ENCODE measurements around the gene PSTPIP1. TPM values are rescaled to one million over a fixed set of nuclear protein-coding genes. Genes with fewer than 3 reads are reported as not detected.

Gene PSTPIP1
- total RNA-seq, 1 experiment from 2014 or later = not detected

DNA sequence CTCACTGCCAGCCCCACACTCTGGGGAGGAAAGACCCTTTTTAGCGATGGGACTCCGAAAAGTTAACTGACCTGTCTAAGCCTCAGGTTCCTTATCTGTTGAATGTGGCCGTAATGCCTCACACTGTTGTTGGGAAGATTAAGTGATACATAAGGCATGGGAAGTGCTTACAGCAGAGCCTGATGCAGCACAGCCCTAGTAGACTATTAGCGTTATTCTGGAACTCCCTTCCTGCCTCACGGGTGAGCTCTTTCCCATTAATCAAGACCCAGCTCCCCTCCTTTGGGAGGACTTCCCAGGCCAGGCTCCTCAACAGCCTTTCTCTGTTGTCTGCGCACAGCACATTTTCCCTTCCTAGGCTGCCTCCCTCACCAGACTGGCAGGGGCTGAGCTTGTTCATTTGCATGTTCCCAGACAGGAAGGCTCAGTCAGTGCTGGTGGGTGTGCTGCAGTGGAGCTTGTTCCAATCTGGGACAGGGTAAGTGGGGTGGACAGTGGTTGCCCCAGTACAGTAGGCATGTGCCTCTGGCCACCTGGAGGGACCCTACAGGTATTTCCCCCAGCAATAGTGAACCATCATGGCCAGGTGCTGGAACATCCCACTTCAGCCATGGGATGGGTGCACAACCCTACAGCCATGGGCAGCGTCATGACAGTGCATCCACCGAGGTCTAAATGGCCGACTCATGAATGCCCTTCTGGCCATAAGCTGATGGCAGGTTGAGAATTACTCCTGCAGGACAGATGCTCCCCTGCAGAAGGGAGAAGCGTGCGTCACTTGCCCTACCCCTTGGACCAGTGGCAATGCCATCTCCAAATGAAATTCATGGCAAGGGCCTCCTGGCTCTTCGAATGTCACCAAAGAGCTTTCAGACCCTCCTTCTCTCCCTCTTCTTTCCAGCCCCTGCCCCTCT, 5.8 kb upstream of the PSTPIP1 start:
- POLR2A ChIA-PET (ENCODE audit: unreplicated experiment) = interaction anchor here (0.6 kb wide), 1 partner anchor 9 kb away, joined by 6 read pairs; no protein-coding TSS in a partner anchor
- Histone ChIP-seq H3K4me1 (ENCODE audit: insufficient read depth, low read length) (no peaks in the 10 kb centered on the region), H3K9me3 (ENCODE audit: low read length) (no peaks in the 10 kb centered on the region), H3K27me3 (ENCODE audit: low read length) (no peaks in the 10 kb centered on the region), H3K36me3 (ENCODE audit: low read depth, low read length) (no peaks in the 10 kb centered on the region), H3K9ac (ENCODE audit: low read length) (no peak overlapping the region), H4K20me1 (ENCODE audit: low read length) (no peaks in the 10 kb centered on the region), H3K27ac (ENCODE audit: low read length) (no peak overlapping the region), H3F3A (ENCODE audit: low read length, unreplicated experiment) (no peaks in the 10 kb centered on the region), H3K4me3 (ENCODE audit: low read length) (no peak overlapping the region), H3K9me2 (replicated peaks; ENCODE audit: low read length) (no peaks in the 10 kb centered on the region), H2AFZ (ENCODE audit: low read length) (no peak overlapping the region), H3K79me2 (ENCODE audit: low read length) (no peaks in the 10 kb centered on the region), H3K4me2 (ENCODE audit: low read length) (no peak overlapping the region)
- no peak for ATAC-seq
- intact Hi-C loops (cut with micrococcal nuclease) = no loop called here
- TF ChIP-seq, protein P1, sequence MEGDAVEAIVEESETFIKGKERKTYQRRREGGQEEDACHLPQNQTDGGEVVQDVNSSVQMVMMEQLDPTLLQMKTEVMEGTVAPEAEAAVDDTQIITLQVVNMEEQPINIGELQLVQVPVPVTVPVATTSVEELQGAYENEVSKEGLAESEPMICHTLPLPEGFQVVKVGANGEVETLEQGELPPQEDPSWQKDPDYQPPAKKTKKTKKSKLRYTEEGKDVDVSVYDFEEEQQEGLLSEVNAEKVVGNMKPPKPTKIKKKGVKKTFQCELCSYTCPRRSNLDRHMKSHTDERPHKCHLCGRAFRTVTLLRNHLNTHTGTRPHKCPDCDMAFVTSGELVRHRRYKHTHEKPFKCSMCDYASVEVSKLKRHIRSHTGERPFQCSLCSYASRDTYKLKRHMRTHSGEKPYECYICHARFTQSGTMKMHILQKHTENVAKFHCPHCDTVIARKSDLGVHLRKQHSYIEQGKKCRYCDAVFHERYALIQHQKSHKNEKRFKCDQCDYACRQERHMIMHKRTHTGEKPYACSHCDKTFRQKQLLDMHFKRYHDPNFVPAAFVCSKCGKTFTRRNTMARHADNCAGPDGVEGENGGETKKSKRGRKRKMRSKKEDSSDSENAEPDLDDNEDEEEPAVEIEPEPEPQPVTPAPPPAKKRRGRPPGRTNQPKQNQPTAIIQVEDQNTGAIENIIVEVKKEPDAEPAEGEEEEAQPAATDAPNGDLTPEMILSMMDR (conservative IDR thresholded peaks at IDR 0.05; ENCODE audit: low read depth, low read length) = no peak
- no peak for TF ChIP-seq EZH2 (IDR thresholded peaks at IDR 0.05; ENCODE audit: low read length, unreplicated experiment)
- TF ChIP-seq EZH2phosphoT487 (IDR thresholded peaks at IDR 0.05; ENCODE audit: borderline replicate concordance, low read length) = no peak
- DNase-seq = no peak
- no TSS peak for BruUV-seq (replicated peaks)
- CTCF ChIA-PET = no interaction called here

DNA sequence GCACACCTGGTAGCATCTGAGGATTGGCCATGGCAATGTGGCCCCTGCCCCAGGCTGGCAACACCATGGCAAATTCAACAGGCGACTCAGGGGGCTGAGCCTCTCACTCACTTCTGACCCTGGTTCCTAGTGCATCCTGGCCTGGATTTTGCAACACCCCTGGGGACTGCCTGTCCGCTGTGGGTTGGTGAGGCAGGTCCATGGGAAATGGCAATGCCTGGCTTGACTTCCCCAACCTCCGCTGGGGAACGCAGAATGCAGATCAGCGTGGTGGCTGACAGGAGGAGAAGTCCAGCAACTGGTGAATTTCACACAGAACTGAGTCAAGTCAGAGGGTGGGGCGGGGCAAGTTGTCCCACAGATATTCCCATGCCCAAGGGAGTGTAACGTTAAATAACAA, 3.9 kb upstream of the PSTPIP1 start:
- no peak overlapping the region for H3K4me2 ChIP-seq (ENCODE audit: low read length)
- no peak overlapping the region for H3K27ac ChIP-seq (ENCODE audit: low read length)
- ChIA-PET CTCF (no interaction called here), POLR2A (ENCODE audit: unreplicated experiment) (no interaction called here)
- H3K9me3 ChIP-seq (ENCODE audit: low read length) = no peaks in the 10 kb centered on the region
- no peaks in the 10 kb centered on the region for H3F3A ChIP-seq (ENCODE audit: low read length, unreplicated experiment)
- H3K79me2 ChIP-seq (ENCODE audit: low read length) = no peaks in the 10 kb centered on the region
- no peak overlapping the region for H2AFZ ChIP-seq (ENCODE audit: low read length)
- DNase-seq (no peak), ATAC-seq (no peak)
- BruUV-seq (replicated peaks) = no TSS peak
- H3K4me3 ChIP-seq (ENCODE audit: low read length) = no peak overlapping the region
- intact Hi-C loops (cut with micrococcal nuclease) = no loop called here
- no peaks in the 10 kb centered on the region for H3K4me1 ChIP-seq (ENCODE audit: insufficient read depth, low read length)
- H3K9me2 ChIP-seq (replicated peaks; ENCODE audit: low read length) = no peaks in the 10 kb centered on the region
- H3K36me3 ChIP-seq (ENCODE audit: low read depth, low read length) = no peaks in the 10 kb centered on the region
- no peaks in the 10 kb centered on the region for H3K27me3 ChIP-seq (ENCODE audit: low read length)
- no peak overlapping the region for H3K9ac ChIP-seq (ENCODE audit: low read length)
- no peaks in the 10 kb centered on the region for H4K20me1 ChIP-seq (ENCODE audit: low read length)
- TF ChIP-seq EZH2phosphoT487 (IDR thresholded peaks at IDR 0.05; ENCODE audit: borderline replicate concordance, low read length) (no peak), EZH2 (IDR thresholded peaks at IDR 0.05; ENCODE audit: low read length, unreplicated experiment) (no peak)
- TF ChIP-seq, protein P1 (conservative IDR thresholded peaks at IDR 0.05; ENCODE audit: low read depth, low read length) = no peak
